HCT116 (cell line): ENCODE data around the gene PIM1.

ENCODE experiments used
- ATF3 ChIP-seq: IDR thresholded peaks from 2 replicates; pipeline ENCODE4 v1.6.1; 2012
- CBX3 ChIP-seq: IDR thresholded peaks from 2 replicates; pipeline ENCODE4 v1.6.1; 2012; ENCODE audit warnings: low read depth
- MAX ChIP-seq: IDR thresholded peaks from 2 replicates; pipeline ENCODE4 v1.6.1; 2012
- POLR2A ChIP-seq: IDR thresholded peaks from 2 replicates; pipeline ENCODE4 v1.7.0; 2011; ENCODE audit warnings: borderline replicate concordance; ENCODE audit not compliant: insufficient read depth, insufficient read length; ENCODE audit errors: extremely low read depth
- TF ChIP-seq, protein P1 (sequence below), 3 experiments: fragments of 200-600 bp in 1 of 3; sonication (generic) in 1 of 3; IDR thresholded peaks in 2 of 3; conservative IDR thresholded peaks in 1 of 3; 2 replicates each; pipeline ENCODE4 v1.5.1; 2012 to 2017; ENCODE audit warnings: low read depth in 2 of 3, low read length in 2 of 3, antibody characterized with exemption in 1 of 3, borderline replicate concordance in 1 of 3, control low read depth in 1 of 3, mild to moderate bottlenecking in 1 of 3, mixed read lengths in 1 of 3, mixed run types in 1 of 3, moderate library complexity in 1 of 3; ENCODE audit not compliant: insufficient read depth in 1 of 3
- TF ChIP-seq, protein P2 (sequence below): IDR thresholded peaks from 2 replicates; pipeline ENCODE4 v1.6.1; 2011; ENCODE audit warnings: mild to moderate bottlenecking, low read length, moderate library complexity; ENCODE audit not compliant: insufficient replicate concordance; ENCODE audit errors: extremely low read depth

GRCh38 chr6:37155394-37156312 is 14.3 kb upstream of the PIM1 start:
- TF ChIP-seq, protein P1, sequence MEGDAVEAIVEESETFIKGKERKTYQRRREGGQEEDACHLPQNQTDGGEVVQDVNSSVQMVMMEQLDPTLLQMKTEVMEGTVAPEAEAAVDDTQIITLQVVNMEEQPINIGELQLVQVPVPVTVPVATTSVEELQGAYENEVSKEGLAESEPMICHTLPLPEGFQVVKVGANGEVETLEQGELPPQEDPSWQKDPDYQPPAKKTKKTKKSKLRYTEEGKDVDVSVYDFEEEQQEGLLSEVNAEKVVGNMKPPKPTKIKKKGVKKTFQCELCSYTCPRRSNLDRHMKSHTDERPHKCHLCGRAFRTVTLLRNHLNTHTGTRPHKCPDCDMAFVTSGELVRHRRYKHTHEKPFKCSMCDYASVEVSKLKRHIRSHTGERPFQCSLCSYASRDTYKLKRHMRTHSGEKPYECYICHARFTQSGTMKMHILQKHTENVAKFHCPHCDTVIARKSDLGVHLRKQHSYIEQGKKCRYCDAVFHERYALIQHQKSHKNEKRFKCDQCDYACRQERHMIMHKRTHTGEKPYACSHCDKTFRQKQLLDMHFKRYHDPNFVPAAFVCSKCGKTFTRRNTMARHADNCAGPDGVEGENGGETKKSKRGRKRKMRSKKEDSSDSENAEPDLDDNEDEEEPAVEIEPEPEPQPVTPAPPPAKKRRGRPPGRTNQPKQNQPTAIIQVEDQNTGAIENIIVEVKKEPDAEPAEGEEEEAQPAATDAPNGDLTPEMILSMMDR (IDR thresholded peaks at IDR 0.05 in 2 of 3, conservative IDR thresholded peaks at IDR 0.05 in 1 of 3; ENCODE audit: borderline replicate concordance in 1 of 3, insufficient read depth in 1 of 3, low read depth in 2 of 3, low read length in 2 of 3): no peak
- TF ChIP-seq CBX3 (no peak), MAX (no peak), ATF3 (no peak), POLR2A (no peak)
- TF ChIP-seq, protein P2, sequence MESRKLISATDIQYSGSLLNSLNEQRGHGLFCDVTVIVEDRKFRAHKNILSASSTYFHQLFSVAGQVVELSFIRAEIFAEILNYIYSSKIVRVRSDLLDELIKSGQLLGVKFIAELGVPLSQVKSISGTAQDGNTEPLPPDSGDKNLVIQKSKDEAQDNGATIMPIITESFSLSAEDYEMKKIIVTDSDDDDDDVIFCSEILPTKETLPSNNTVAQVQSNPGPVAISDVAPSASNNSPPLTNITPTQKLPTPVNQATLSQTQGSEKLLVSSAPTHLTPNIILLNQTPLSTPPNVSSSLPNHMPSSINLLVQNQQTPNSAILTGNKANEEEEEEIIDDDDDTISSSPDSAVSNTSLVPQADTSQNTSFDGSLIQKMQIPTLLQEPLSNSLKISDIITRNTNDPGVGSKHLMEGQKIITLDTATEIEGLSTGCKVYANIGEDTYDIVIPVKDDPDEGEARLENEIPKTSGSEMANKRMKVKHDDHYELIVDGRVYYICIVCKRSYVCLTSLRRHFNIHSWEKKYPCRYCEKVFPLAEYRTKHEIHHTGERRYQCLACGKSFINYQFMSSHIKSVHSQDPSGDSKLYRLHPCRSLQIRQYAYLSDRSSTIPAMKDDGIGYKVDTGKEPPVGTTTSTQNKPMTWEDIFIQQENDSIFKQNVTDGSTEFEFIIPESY: no peak
